Right lobe of liver (tissue), 6 donors: ENCODE results near the gene EIF4G3. TPM values are rescaled to one million over a fixed set of nuclear protein-coding genes. Genes with fewer than 3 reads are reported as not detected.

Source experiments
- ATAC-seq, 4 donors: fragments of 200-7000 bp; cut with Tn5 transposase; one replicate each; pipeline ENCODE4 v1.9.1; 2020; ENCODE audit warnings: mild to moderate bottlenecking in 4 of 4, moderate library complexity in 4 of 4
- DNase-seq, 3 donors: peaks; one replicate each; pipeline ENCODE4 v3.0.0-alpha.2; 2020
- H3K27ac ChIP-seq, 3 donors: fragments of 200-600 bp; one replicate each; pipeline ENCODE4 v1.8.0; 2022
- H3K27me3 ChIP-seq, 2 donors: fragments of 200-600 bp; one replicate each; pipeline ENCODE4 v1.8.0; 2022
- H3K36me3 ChIP-seq, 4 donors: fragments of 200-600 bp; sonication (generic) in 1 of 4; one replicate each; pipeline versions ENCODE4 v1.5.1 to v1.8.0; 2017 to 2022; ENCODE audit warnings: control low read depth in 1 of 4
- H3K4me1 ChIP-seq, 4 donors: fragments of 200-600 bp; sonication (generic) in 1 of 4; one replicate each; pipeline versions ENCODE4 v1.5.1 to v1.8.0; 2017 to 2022; ENCODE audit warnings: control low read depth in 1 of 4
- H3K4me3 ChIP-seq, 3 donors: fragments of 200-600 bp; one replicate each; pipeline ENCODE4 v1.8.0; 2022
- H3K9me3 ChIP-seq, 4 donors: fragments of 200-600 bp; sonication (generic) in 1 of 4; one replicate each; pipeline versions ENCODE4 v1.5.1 to v1.8.0; 2017 to 2022; ENCODE audit warnings: control low read depth in 1 of 4
- POLR2A ChIP-seq: fragments of 450-650 bp; IDR thresholded peaks from one replicate; pipeline ENCODE4 v1.6.1; 2017; ENCODE audit warnings: antibody characterized with exemption, mild to moderate bottlenecking
- WGBS: methylation state at CpG from one replicate; pipeline ENCODE4 v1.1.6; 2018; ENCODE audit warnings: low coverage, low lambda C conversion rate; ENCODE audit not compliant: insufficient coverage; ENCODE audit errors: missing lambda C conversion rate; 5-methylcytosine and 5-hydroxymethylcytosine counted together
- intact Hi-C, 2 donors: fragments of 100-400 bp; cut with DNase I; formaldehyde crosslinking; loops; one replicate each; pipeline versions ENCODE4 v1.11.2 to v1.14.1; 2022
- total RNA-seq, 6 experiments: library from RNA; depleted of rRNA in 2 of 6; stranded (reverse); fragments of >200 nt in 2 of 6; fragmentation: NEBNext Ultra II Directional in 3 of 6; extraction: Animal tissue kit (Norgen Biotek cat#: 25700) in 3 of 6; gene quantifications; one replicate each; pipeline versions ENCODE4 v1.1.0 to v1.2.4, GENCODE V29; 2016 to 2023
- TF ChIP-seq, protein P1 (sequence below), 4 donors: fragments of 200-600 bp in 3 of 4; fragments of 450-650 bp in 1 of 4; IDR thresholded peaks; one replicate each; pipeline versions ENCODE4 v1.5.1 to v1.8.0; 2016 to 2022; ENCODE audit warnings: antibody characterized with exemption in 4 of 4, mild to moderate bottlenecking in 2 of 4
- donor health status: DM: no; HTN: yes; CAD: no.
- donor health status: DM: no; HTN: no; CAD: no.
- donor health status: DM: no; HTN: no; CAD: no.
- donor health status: DM: no; HTN: yes; CAD: no.
- donor health status: DM: no; HTN: yes; CAD: no.

Gene EIF4G3
- total RNA-seq, 6 experiments from 2014 or later: 14.4 to 29.9 (median 23.5) TPM

DNA sequence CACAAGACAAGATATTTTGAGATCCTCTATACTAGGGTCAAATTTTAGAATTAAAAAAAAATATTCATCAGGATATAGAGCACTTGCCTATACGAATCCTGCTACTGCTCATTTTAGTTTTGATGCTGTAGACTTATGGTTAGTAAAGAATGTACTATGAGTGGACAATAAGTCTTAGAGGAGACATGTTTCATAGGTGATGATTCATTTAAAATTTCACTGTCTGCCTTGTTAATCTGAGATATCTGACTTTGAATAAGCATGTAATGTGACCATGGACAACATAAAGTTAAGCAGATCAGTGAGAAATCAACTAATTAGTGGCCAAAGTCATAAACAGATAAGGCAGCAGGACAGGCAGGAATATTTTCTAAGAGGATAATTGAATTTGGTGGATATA, 282.8 kb downstream of the EIF4G3 start:
- Histone ChIP-seq H3K4me3 (no peak overlapping the region), H3K9me3 (no peaks in the 10 kb centered on the region), H3K36me3 (peaks cover 0 to 23% (median 3%) of the 10 kb centered on the region in 4 donors), H3K4me1 (peaks cover 0 to 14% (median 2%) of the 10 kb centered on the region in 4 donors), H3K27me3 (no peaks in the 10 kb centered on the region), H3K27ac (no peak overlapping the region)
- 78% methylated on average over 1 of the region's 1 CpG for WGBS
- no peak for TF ChIP-seq POLR2A
- TF ChIP-seq, protein P1, sequence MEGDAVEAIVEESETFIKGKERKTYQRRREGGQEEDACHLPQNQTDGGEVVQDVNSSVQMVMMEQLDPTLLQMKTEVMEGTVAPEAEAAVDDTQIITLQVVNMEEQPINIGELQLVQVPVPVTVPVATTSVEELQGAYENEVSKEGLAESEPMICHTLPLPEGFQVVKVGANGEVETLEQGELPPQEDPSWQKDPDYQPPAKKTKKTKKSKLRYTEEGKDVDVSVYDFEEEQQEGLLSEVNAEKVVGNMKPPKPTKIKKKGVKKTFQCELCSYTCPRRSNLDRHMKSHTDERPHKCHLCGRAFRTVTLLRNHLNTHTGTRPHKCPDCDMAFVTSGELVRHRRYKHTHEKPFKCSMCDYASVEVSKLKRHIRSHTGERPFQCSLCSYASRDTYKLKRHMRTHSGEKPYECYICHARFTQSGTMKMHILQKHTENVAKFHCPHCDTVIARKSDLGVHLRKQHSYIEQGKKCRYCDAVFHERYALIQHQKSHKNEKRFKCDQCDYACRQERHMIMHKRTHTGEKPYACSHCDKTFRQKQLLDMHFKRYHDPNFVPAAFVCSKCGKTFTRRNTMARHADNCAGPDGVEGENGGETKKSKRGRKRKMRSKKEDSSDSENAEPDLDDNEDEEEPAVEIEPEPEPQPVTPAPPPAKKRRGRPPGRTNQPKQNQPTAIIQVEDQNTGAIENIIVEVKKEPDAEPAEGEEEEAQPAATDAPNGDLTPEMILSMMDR (IDR thresholded peaks at IDR 0.05): no peak
- no peak for DNase-seq
- no peak for ATAC-seq
- intact Hi-C loops: no loop called here

- no peaks in the 10 kb centered on the region for H3K9me3 ChIP-seq
- TF ChIP-seq, protein P1 (IDR thresholded peaks at IDR 0.05): no peak
- no peak for TF ChIP-seq POLR2A
- ATAC-seq (no peak), DNase-seq (no peak)
- intact Hi-C loops: no loop called here
- H3K4me1 ChIP-seq: peaks cover 0 to under 1% (median 0%) of the 10 kb centered on the region in 4 donors
- WGBS: 95% methylated on average over 1 of the region's 1 CpG
- H3K27ac ChIP-seq: no peak overlapping the region
- H3K27me3 ChIP-seq: no peaks in the 10 kb centered on the region
- no peak overlapping the region for H3K4me3 ChIP-seq
- peaks cover 0 to 23% (median 3%) of the 10 kb centered on the region in 4 donors for H3K36me3 ChIP-seq
Measured at GRCh38 chr1:20891091-20891490, 285.6 kb downstream of the EIF4G3 start.

DNA sequence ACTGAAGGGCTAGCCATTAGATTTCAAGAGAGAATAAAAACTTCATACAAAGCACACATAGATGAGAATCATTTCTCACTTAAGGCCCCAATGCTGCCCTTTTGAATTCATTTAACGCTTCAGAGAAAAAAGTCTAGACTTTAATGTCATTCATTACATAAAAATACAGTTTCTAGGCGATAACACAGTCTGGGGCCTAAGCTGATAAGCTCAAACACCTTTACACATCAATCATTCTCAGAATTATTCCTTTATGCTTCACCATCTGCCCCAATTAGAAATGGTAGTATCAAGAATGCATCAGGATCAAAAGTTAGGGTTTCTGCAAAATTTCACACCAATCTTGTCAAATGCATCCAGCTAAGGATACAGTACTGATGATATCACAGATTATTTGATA, 289.5 kb downstream of the EIF4G3 start:
- Histone ChIP-seq H3K4me1 (peaks cover 0 to 16% (median 0%) of the 10 kb centered on the region in 4 donors), H3K36me3 (peaks cover 0 to 7% (median 1%) of the 10 kb centered on the region in 4 donors), H3K9me3 (no peaks in the 10 kb centered on the region), H3K4me3 (no peak overlapping the region), H3K27me3 (no peaks in the 10 kb centered on the region), H3K27ac (no peak overlapping the region)
- TF ChIP-seq, protein P1 (IDR thresholded peaks at IDR 0.05): no peak
- no peak for TF ChIP-seq POLR2A
- intact Hi-C loops: no loop called here
- no peak for ATAC-seq
- WGBS: 96% methylated on average over 2 of the region's 2 CpGs
- DNase-seq: no peak

- peak in 1 of 3 donors; percentile 25 for DNase-seq
- H3K27me3 ChIP-seq: no peaks in the 10 kb centered on the region
- H3K9me3 ChIP-seq: no peaks in the 10 kb centered on the region
- peak; percentile 34 to 53 (median 43) for ATAC-seq
- 39% methylated on average over 2 of the region's 3 CpGs for WGBS
- H3K27ac ChIP-seq: peak overlapping the region in 1 of 3 donors; percentile 7
- H3K36me3 ChIP-seq: no peaks in the 10 kb centered on the region
- intact Hi-C loops: no loop called here
- TF ChIP-seq POLR2A: no peak
- TF ChIP-seq, protein P1 (IDR thresholded peaks at IDR 0.05): no peak
- H3K4me3 ChIP-seq: no peak overlapping the region
- peaks cover 0 to 16% (median 0%) of the 10 kb centered on the region in 4 donors for H3K4me1 ChIP-seq
Measured at GRCh38 chr1:20885121-20885520, 291.6 kb downstream of the EIF4G3 start.

GRCh38 chr1:20884513-20884912, 292.2 kb downstream of the EIF4G3 start:
- Histone ChIP-seq H3K4me1 (peaks cover 0 to 16% (median 0%) of the 10 kb centered on the region in 4 donors), H3K27me3 (no peaks in the 10 kb centered on the region), H3K9me3 (no peaks in the 10 kb centered on the region), H3K4me3 (no peak overlapping the region), H3K36me3 (no peaks in the 10 kb centered on the region), H3K27ac (peak overlapping the region in 1 of 3 donors; percentile 7)
- ATAC-seq: peak; percentile 53 to 87 (median 66)
- intact Hi-C loops: no loop called here
- 47% methylated on average over 3 of the region's 3 CpGs for WGBS
- no peak for TF ChIP-seq POLR2A
- TF ChIP-seq, protein P1 (IDR thresholded peaks at IDR 0.05): no peak
- no peak for DNase-seq
